ENCODE measurements around the gene ABCA9.
"Not testable (repeated sequence)": the region's sequence is repeated elsewhere in the genome, so short reads cannot be mapped to it uniquely, and the experiment has no call there.

ABCA9 gene

GRCh38 chr17:69070378-69071232, 9.9 kb upstream of the ABCA9 start:
- peak; percentile 5 for DNase-seq (ENCODE audit: low read depth, low spot score)
- not testable (repeated sequence) for H3K4me3 ChIP-seq (ENCODE audit: low read length)

GRCh38 chr17:69069226-69069750, 8.6 kb upstream of the ABCA9 start:
- no peak for DNase-seq (ENCODE audit: low read depth, low spot score)
- H3K4me3 ChIP-seq (ENCODE audit: low read length) = no peak overlapping the region

- no peak for DNase-seq (ENCODE audit: low read depth, low spot score)
- H3K4me3 ChIP-seq (ENCODE audit: low read length) = no peak overlapping the region
These were observed 6.7 kb upstream of the ABCA9 start for GRCh38 chr17:69067274-69068047.

- no peak overlapping the region for H3K4me3 ChIP-seq (ENCODE audit: low read length)
- DNase-seq (ENCODE audit: low read depth, low spot score) = no peak
These were observed 5.8 kb upstream of the ABCA9 start for GRCh38 chr17:69066482-69066881.

- DNase-seq (ENCODE audit: low read depth, low spot score) = no peak
- no peak overlapping the region for H3K4me3 ChIP-seq (ENCODE audit: low read length)
These were observed 4.4 kb upstream of the ABCA9 start for GRCh38 chr17:69065113-69065512.

- no peak overlapping the region for H3K4me3 ChIP-seq (ENCODE audit: low read length)
- DNase-seq (ENCODE audit: low read depth, low spot score) = no peak
These were observed 3.7 kb upstream of the ABCA9 start for GRCh38 chr17:69064476-69064875.

GRCh38 chr17:69064001-69064400, 3.3 kb upstream of the ABCA9 start:
- H3K4me3 ChIP-seq (ENCODE audit: low read length) = no peak overlapping the region
- DNase-seq (ENCODE audit: low read depth, low spot score) = no peak

- DNase-seq (ENCODE audit: low read depth, low spot score) = no peak
- no peak overlapping the region for H3K4me3 ChIP-seq (ENCODE audit: low read length)
These were observed 2.3 kb upstream of the ABCA9 start for GRCh38 chr17:69062860-69063581.

- DNase-seq (ENCODE audit: low read depth, low spot score) = no peak
- H3K4me3 ChIP-seq (ENCODE audit: low read length) = no peak overlapping the region
These were observed 1.2 kb upstream of the ABCA9 start for GRCh38 chr17:69061721-69062556.

GRCh38 chr17:69059458-69060175, 1.1 kb downstream of the ABCA9 start:
- H3K4me3 ChIP-seq (ENCODE audit: low read length) = no peak overlapping the region
- DNase-seq (ENCODE audit: low read depth, low spot score) = no peak

GRCh38 chr17:69058165-69058564, 2.6 kb downstream of the ABCA9 start:
- no peak overlapping the region for H3K4me3 ChIP-seq (ENCODE audit: low read length)
- DNase-seq (ENCODE audit: low read depth, low spot score) = peak; percentile 2

- DNase-seq (ENCODE audit: low read depth, low spot score) = no peak
These were observed 3.4 kb downstream of the ABCA9 start for GRCh38 chr17:69057280-69057679.

GRCh38 chr17:69056179-69056823, 4.4 kb downstream of the ABCA9 start:
- no peak for DNase-seq (ENCODE audit: low read depth, low spot score)

More at GRCh38 chr17:69057280-69057679, 3.4 kb downstream of the ABCA9 start:
- H3K4me3 ChIP-seq (ENCODE audit: low read length) = no peak overlapping the region

GRCh38 chr17:69055334-69055733, 5.4 kb downstream of the ABCA9 start:
- H3K4me3 ChIP-seq (ENCODE audit: low read length) = no peak overlapping the region
- no peak for DNase-seq (ENCODE audit: low read depth, low spot score)

More at GRCh38 chr17:69056179-69056823, 4.4 kb downstream of the ABCA9 start:
- no peak overlapping the region for H3K4me3 ChIP-seq (ENCODE audit: low read length)

- DNase-seq (ENCODE audit: low read depth, low spot score) = no peak
- H3K4me3 ChIP-seq (ENCODE audit: low read length) = no peak overlapping the region
These were observed 9.5 kb downstream of the ABCA9 start for GRCh38 chr17:69050999-69051775.

GRCh38 chr17:69048634-69049033, 12.1 kb downstream of the ABCA9 start:
- DNase-seq (ENCODE audit: low read depth, low spot score) = no peak
- H3K4me3 ChIP-seq (ENCODE audit: low read length) = no peak overlapping the region

Data from Jurkat, Clone E6-1 (cell line).